ENCODE data around the gene VSTM4.

The VSTM4 gene

DNA sequence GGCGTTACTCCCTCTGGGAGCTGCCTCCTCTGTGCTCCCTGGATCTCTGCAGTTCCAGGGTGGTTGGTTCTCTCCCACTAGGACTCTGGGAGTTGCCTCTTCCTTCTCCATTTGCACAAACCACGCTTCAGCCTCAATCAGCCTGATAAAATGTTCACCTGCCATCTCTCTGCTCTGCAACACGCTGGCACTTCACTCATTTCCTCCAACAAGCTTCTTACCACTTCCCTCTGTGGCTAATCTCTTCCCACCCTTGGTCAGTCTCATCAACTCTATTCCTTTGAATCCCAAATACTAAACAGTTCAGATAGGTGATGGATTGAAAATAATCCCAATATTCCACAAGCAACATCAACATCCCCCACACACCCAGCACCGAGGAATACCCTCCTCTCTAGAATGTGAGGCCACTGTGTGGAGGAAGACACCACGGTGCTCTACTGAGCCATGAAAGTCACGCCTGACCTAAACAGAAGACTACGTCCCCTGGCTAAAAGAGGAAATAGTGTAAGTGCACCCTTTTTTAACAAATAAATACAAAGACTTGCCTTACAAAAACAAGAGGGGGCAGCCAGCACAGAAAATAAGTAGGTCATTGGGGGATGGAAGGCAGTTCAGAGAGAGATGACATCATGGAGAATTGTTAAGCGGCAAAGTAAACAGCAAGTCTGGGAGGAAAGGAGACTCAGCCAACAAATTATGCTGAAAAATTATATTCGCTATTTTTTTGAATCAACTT is 20.4 kb upstream of the VSTM4 start:
- Histone ChIP-seq H3K4me2 (ENCODE audit: low read length) (no peak overlapping the region), H2AFZ (ENCODE audit: low read depth, low read length) (no peak overlapping the region)

DNA sequence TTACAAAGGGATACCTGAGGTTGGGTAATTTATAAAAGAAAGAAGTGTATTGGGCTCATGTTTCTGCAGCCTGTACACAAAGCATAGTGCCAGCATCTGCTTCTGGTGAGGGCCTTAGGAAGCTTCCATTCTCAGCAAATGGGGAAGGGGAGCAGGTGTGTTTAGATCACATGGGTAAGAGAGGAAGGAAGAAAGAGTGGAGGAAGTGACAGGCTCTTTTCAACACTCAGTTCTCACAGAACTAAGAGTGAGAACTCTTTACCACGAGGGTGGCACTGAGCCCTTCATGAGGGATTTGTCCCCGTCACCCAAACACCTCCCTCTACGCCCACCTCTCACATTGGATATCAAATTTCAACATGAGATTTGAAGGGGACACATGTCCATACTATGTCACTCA is 19.0 kb upstream of the VSTM4 start:
- Histone ChIP-seq H3K36me3 (replicated peaks; ENCODE audit: low read depth, low read length) (no peaks in the 10 kb centered on the region), H3K27ac (ENCODE audit: low read length) (no peak overlapping the region), H3K4me2 (ENCODE audit: low read length) (no peak overlapping the region), H3K4me1 (ENCODE audit: low read length) (peaks cover 8% of the 10 kb centered on the region), H3K27me3 (ENCODE audit: low read depth, low read length) (no peaks in the 10 kb centered on the region), H3K9ac (ENCODE audit: low read length) (no peak overlapping the region), H3K4me3 (ENCODE audit: low read length) (no peak overlapping the region), H2AFZ (ENCODE audit: low read depth, low read length) (no peak overlapping the region), H3K79me2 (ENCODE audit: low read length) (no peaks in the 10 kb centered on the region), H3K9me3 (ENCODE audit: insufficient read depth, low read length) (no peaks in the 10 kb centered on the region), H4K20me1 (ENCODE audit: insufficient read depth, low read length) (no peaks in the 10 kb centered on the region)
- TF ChIP-seq EZH2phosphoT487 (IDR thresholded peaks at IDR 0.05; ENCODE audit: low read depth), result no peak
- TF ChIP-seq, protein P1, sequence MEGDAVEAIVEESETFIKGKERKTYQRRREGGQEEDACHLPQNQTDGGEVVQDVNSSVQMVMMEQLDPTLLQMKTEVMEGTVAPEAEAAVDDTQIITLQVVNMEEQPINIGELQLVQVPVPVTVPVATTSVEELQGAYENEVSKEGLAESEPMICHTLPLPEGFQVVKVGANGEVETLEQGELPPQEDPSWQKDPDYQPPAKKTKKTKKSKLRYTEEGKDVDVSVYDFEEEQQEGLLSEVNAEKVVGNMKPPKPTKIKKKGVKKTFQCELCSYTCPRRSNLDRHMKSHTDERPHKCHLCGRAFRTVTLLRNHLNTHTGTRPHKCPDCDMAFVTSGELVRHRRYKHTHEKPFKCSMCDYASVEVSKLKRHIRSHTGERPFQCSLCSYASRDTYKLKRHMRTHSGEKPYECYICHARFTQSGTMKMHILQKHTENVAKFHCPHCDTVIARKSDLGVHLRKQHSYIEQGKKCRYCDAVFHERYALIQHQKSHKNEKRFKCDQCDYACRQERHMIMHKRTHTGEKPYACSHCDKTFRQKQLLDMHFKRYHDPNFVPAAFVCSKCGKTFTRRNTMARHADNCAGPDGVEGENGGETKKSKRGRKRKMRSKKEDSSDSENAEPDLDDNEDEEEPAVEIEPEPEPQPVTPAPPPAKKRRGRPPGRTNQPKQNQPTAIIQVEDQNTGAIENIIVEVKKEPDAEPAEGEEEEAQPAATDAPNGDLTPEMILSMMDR (IDR thresholded peaks at IDR 0.05; ENCODE audit: low read depth, low read length), result no peak

More for the DNA sequence above, 20.4 kb upstream of the VSTM4 start:
- H3K4me3 ChIP-seq (ENCODE audit: low read length), result no peak overlapping the region
- H4K20me1 ChIP-seq (ENCODE audit: insufficient read depth, low read length), result no peaks in the 10 kb centered on the region
- TF ChIP-seq, protein P1 (IDR thresholded peaks at IDR 0.05; ENCODE audit: low read depth, low read length), result no peak
- no peak for TF ChIP-seq EZH2phosphoT487 (IDR thresholded peaks at IDR 0.05; ENCODE audit: low read depth)
- no peak overlapping the region for H3K9ac ChIP-seq (ENCODE audit: low read length)
- H3K79me2 ChIP-seq (ENCODE audit: low read length), result no peaks in the 10 kb centered on the region
- H3K27ac ChIP-seq (ENCODE audit: low read length), result no peak overlapping the region
- H3K27me3 ChIP-seq (ENCODE audit: low read depth, low read length), result no peaks in the 10 kb centered on the region
- peaks cover 8% of the 10 kb centered on the region for H3K4me1 ChIP-seq (ENCODE audit: low read length)
- no peaks in the 10 kb centered on the region for H3K36me3 ChIP-seq (replicated peaks; ENCODE audit: low read depth, low read length)
- H3K9me3 ChIP-seq (ENCODE audit: insufficient read depth, low read length), result no peaks in the 10 kb centered on the region

DNA sequence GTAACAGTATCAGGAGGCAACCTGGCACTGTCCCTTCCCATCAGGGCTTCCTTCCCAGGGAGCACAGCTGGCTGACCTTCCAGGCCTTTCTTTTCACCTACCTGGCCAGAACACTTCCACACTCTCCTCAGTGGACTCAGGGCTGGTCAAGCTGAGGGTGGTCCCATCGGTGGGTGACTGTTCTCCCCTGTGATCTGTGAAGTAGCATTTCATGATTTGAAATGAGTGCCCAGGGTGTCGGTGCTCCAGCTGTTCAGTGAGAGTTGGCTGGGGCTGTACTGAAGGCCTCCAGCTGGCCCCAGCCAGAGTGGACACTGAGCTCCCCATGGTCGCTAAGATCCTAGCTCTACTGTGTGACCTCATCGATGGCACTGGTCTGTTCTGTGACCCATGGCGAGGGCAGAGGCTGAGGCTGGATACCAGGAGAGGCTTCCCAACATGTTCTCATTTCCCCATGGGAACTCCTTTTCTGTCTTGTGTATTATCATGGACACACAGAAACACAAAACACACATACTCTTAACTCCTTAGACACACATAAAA is 18.5 kb upstream of the VSTM4 start, which contains the start of gene FAM170B:
FAM170B (minus strand) TSS at position 316 of the 543 bp plus-strand sequence; CDS start at position 213, 103 bp downstream.
- Histone ChIP-seq H3K4me3 (ENCODE audit: low read length) (no peak within 1 kb of the TSS), H2AFZ (ENCODE audit: low read depth, low read length) (no peak within 1 kb of the TSS), H3K4me2 (ENCODE audit: low read length) (no peak within 1 kb of the TSS)

DNA sequence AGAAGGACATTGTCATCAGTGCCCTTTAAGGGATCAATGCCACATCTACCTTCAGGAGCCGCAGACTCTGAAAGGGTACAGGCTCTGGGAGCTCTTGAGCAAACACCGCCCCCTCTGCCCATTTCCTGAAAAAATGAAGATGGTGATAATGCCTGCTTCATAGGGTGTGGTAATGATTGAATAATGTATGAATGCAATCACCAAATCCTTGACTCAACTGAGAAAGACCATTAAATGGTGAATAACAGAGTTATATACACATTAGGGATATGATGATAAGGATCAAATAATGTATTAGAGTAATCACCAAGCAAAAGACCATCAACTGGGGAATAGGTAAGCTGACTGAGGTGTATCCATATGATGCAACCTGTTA is 17.0 kb upstream of the VSTM4 start:
- TF ChIP-seq EZH2phosphoT487 (IDR thresholded peaks at IDR 0.05; ENCODE audit: low read depth), result no peak
- TF ChIP-seq, protein P1 (IDR thresholded peaks at IDR 0.05; ENCODE audit: low read depth, low read length), result no peak

More for the DNA sequence above, 18.5 kb upstream of the VSTM4 start, which contains the start of gene FAM170B:
- H3K27ac ChIP-seq (ENCODE audit: low read length), result no peak within 1 kb of the TSS
- no peaks in the 10 kb centered on the region for H3K9me3 ChIP-seq (ENCODE audit: insufficient read depth, low read length)
- no peaks in the 10 kb centered on the region for H3K36me3 ChIP-seq (replicated peaks; ENCODE audit: low read depth, low read length)
- H3K27me3 ChIP-seq (ENCODE audit: low read depth, low read length), result no peaks in the 10 kb centered on the region
- no peak for TF ChIP-seq EZH2phosphoT487 (IDR thresholded peaks at IDR 0.05; ENCODE audit: low read depth)
- TF ChIP-seq, protein P1 (IDR thresholded peaks at IDR 0.05; ENCODE audit: low read depth, low read length), result no peak
- no peaks in the 10 kb centered on the region for H4K20me1 ChIP-seq (ENCODE audit: insufficient read depth, low read length)
- H3K4me1 ChIP-seq (ENCODE audit: low read length), result peaks cover 8% of the 10 kb centered on the region
- no peak within 1 kb of the TSS for H3K9ac ChIP-seq (ENCODE audit: low read length)
- H3K79me2 ChIP-seq (ENCODE audit: low read length), result no peaks in the 10 kb centered on the region

More for the DNA sequence above, 17.0 kb upstream of the VSTM4 start:
- Histone ChIP-seq H3K36me3 (replicated peaks; ENCODE audit: low read depth, low read length) (no peaks in the 10 kb centered on the region), H2AFZ (ENCODE audit: low read depth, low read length) (no peak overlapping the region), H3K27me3 (ENCODE audit: low read depth, low read length) (no peaks in the 10 kb centered on the region), H3K9me3 (ENCODE audit: insufficient read depth, low read length) (no peaks in the 10 kb centered on the region), H3K4me2 (ENCODE audit: low read length) (no peak overlapping the region), H3K79me2 (ENCODE audit: low read length) (no peaks in the 10 kb centered on the region), H3K4me3 (ENCODE audit: low read length) (no peak overlapping the region), H4K20me1 (ENCODE audit: insufficient read depth, low read length) (no peaks in the 10 kb centered on the region), H3K9ac (ENCODE audit: low read length) (no peak overlapping the region), H3K27ac (ENCODE audit: low read length) (no peak overlapping the region), H3K4me1 (ENCODE audit: low read length) (peaks cover 8% of the 10 kb centered on the region)

Measured in OCI-LY3 (cell line).